GM12865 (cell line): Measurements from ENCODE around the gene CGRRF1.
A peak's percentile ranks its signal among the peaks of the same experiment; 100 is the strongest.

ENCODE experiments used
- DNase-seq: peaks from one replicate; pipeline ENCODE4 v3.0.0; 2010; ENCODE audit warnings: low read depth
- H3K4me3 ChIP-seq: 2 replicates; pipeline ENCODE4 v1.5.1; 2011; ENCODE audit warnings: mild to moderate bottlenecking, low read depth, low read length, control low read depth
- TF ChIP-seq, protein P1 (sequence below): IDR thresholded peaks from 2 replicates; pipeline ENCODE4 v1.5.1; 2011; ENCODE audit warnings: low read length, control low read depth, low read depth, inconsistent platforms; ENCODE audit not compliant: insufficient read depth; ENCODE audit errors: missing control alignments

Gene CGRRF1

DNA sequence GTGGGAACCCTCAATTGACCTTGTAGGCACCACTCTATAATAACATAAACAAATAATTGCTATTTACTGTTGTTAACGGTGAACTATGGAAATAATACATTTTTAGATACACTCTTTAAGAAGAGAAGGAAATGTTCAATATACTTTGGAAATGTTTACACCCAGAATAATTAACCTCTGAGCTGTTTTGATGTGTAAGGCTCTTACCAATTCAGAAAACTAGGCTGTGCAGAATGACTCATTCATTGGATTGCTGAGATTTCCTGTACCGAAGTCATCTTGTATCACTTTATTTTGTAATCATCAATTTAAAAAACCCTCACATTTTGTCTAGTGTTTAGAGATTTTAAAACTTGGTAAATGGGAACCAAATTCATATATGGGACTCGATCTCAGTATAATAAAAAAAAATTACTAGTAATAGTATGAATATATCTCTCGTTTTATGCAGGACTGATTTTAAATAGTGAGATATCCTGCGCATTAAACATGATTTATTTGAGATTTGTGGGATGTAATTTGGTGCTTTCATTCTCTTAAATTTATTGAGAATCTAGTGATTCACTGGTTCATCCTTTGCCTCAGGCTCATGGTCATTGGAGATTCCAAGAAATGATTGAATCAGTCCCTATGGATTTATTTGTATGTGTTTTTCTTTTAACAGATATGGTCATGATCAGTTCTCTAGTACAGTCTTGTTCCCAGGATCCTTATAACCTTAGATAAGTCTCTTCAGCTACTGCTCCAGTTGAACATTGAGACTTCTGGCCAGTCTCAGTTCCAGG is 61.1 kb downstream of the CGRRF1 start:
- H3K4me3 ChIP-seq, result no peak overlapping the region
- TF ChIP-seq, protein P1, sequence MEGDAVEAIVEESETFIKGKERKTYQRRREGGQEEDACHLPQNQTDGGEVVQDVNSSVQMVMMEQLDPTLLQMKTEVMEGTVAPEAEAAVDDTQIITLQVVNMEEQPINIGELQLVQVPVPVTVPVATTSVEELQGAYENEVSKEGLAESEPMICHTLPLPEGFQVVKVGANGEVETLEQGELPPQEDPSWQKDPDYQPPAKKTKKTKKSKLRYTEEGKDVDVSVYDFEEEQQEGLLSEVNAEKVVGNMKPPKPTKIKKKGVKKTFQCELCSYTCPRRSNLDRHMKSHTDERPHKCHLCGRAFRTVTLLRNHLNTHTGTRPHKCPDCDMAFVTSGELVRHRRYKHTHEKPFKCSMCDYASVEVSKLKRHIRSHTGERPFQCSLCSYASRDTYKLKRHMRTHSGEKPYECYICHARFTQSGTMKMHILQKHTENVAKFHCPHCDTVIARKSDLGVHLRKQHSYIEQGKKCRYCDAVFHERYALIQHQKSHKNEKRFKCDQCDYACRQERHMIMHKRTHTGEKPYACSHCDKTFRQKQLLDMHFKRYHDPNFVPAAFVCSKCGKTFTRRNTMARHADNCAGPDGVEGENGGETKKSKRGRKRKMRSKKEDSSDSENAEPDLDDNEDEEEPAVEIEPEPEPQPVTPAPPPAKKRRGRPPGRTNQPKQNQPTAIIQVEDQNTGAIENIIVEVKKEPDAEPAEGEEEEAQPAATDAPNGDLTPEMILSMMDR, result no peak

DNA sequence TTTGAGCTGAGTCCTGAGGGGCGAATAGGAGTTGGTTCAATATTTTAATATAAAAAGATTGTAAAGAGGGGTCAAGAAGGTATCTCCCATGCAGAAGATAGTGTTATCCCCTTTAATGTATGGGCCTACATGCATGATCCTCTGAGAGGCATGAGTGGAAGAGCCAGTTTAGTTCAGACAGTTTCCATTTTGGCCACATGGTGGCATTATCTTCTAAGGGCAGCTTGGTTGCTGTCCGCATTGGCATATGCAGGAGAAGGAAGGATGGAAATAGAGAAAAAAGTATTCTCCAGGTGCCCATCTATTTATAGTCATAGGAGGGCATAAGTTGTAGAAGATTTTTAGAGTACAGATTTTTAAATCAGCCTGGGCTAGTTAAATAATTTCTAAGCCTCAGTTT is 62.6 kb downstream of the CGRRF1 start:
- DNase-seq, result peak; percentile 27

More for the DNA sequence above, 61.1 kb downstream of the CGRRF1 start:
- DNase-seq, result no peak

DNA sequence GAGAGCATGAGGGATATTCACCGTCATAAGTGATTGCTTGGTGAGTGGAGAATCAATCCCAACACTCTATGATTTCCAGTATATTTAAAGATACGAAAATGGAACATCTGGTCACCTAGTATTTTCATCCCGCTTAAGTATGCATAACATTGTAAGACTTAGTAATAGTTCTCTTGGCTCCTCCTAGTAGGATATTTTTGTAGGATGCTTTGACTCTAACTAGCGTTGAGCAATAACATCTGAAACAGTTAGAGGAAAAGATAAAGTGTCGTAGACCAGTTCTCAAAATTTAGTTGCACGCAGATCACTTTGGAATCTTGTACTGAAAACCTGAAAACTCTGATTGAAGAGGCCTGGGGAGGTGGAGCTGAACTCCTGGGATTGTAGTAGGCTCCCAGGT is 64.8 kb downstream of the CGRRF1 start:
- TF ChIP-seq, protein P1, result no peak
- no peak for DNase-seq
- H3K4me3 ChIP-seq, result no peak overlapping the region

More for the DNA sequence above, 62.6 kb downstream of the CGRRF1 start:
- no peak overlapping the region for H3K4me3 ChIP-seq
- TF ChIP-seq, protein P1, result peak; percentile 42

DNA sequence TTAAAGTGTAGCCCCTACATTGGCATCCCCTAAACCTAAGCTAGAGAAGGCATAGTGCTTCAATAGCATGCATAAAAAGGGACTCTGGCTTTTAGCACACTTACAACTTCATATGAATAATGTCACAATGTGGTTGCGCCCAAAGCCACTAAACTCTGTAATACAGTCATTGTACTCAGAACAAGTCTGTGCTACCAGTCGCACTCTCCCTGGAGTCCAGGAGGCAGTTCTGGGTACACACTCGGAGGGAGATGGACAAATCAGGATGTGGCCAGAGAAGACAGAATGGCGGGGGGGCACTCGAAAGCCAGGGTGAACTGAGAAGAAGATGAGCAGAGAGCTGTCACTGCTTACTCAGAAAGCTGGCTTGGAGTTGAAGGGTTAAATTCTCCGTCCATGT is 67.8 kb downstream of the CGRRF1 start:
- no peak for DNase-seq
- no peak overlapping the region for H3K4me3 ChIP-seq
- TF ChIP-seq, protein P1, result no peak

DNA sequence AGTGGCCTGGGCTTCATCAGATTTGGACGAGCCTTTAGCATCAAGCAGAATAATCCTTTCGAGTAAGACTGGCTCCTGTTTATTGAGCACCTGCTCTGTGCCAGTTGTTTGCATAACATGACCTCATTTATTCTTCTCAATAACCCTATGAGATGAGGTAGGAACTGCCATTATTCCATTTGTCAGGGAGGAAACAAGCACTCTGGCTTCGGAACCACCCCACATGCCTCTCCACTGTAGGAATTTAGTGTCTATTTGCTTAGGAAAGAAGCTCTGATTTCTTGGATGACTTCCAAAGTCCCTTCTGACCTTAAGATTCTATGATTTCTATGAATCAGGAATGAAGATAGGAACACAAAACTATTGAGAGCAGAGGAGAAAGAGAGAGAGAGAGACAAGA is 68.3 kb downstream of the CGRRF1 start:
- no peak overlapping the region for H3K4me3 ChIP-seq
- no peak for DNase-seq
- TF ChIP-seq, protein P1, result no peak

DNA sequence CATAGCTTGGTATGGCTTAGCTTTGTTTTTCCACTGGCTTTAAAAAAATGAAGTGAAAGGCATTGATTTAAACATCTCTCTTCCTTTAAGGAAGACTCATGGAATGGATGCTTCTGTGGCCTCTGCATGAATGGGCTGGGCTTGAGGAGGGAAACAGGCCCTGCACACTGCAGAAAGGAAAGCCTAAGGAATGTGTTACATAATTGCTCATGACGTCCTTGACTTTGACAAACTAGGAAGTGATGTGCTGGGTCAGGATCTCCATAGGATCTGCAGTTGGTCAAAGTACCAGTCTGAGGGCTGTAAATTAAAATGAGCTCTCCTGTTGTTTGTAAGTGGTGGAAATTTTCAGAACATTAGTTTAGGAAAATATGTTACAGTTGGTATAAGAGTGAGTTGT is 69.9 kb downstream of the CGRRF1 start:
- TF ChIP-seq, protein P1, result no peak
- no peak overlapping the region for H3K4me3 ChIP-seq
- DNase-seq, result no peak

DNA sequence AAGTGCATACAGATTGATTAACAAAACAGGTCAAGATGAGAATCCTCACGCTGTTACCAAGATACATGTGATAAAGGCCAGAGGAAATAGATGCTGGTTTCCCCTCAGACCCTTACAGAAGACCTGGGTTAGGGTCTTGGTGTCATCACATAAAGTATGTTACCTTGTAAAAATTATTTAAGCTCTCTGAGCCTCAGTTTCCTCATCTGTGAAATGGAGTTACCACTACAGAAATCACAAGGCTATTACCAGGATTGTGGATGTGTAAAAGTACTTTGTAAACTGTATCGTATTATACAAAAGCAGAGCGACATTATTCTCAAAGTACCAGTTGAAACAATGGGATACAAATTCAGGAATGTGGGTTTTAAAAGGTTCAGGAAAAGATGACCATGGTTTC is 71.2 kb downstream of the CGRRF1 start:
- TF ChIP-seq, protein P1, result no peak
- DNase-seq, result no peak
- no peak overlapping the region for H3K4me3 ChIP-seq
